ENCODE data around the gene MIS18A. TPM values are rescaled to one million over a fixed set of nuclear protein-coding genes. Genes with fewer than 3 reads are reported as not detected.

MIS18A gene
- total and polyA plus RNA-seq, 10 donors: 4.2 to 10.0 (median 6.9) TPM

DNA sequence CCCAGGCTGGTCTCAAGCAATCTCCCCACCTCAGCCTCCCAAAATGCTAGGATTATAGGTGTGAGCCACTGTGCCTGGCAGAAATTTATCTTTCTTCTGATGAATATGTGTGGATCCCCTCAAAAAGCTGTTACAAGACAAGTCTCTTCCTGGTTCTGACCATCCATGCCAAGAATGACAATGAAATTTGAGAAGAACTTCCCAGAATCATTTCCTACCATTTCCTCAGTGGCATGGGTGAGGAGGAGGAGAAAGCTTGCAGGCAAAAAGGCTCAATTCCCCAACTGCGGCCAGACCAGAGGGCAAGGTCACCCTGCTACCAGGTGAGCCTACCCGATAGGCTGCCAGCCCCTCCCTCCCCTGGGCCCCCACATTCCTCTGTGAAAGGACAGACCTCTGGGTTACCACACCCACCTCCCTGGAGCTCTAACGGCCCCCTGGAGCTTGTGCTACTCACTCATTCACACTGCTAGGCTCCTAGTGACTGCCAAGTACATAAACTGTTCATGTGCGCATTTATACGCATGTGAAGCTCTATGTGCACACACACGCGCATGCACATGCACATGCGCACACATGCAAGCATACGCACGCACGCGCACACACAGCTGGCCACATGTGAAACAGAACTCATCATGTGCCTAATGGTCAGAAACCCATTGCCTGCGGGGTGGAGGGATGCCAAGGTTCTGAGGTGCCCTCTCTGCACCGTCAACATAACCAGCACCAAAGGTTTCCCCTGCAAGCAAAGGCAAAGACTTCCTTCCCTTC lies 36.8 kb upstream of the MIS18A start:
- TF ChIP-seq POLR2AphosphoS5 (IDR thresholded peaks at IDR 0.05): no peak
- TF ChIP-seq, protein P1, sequence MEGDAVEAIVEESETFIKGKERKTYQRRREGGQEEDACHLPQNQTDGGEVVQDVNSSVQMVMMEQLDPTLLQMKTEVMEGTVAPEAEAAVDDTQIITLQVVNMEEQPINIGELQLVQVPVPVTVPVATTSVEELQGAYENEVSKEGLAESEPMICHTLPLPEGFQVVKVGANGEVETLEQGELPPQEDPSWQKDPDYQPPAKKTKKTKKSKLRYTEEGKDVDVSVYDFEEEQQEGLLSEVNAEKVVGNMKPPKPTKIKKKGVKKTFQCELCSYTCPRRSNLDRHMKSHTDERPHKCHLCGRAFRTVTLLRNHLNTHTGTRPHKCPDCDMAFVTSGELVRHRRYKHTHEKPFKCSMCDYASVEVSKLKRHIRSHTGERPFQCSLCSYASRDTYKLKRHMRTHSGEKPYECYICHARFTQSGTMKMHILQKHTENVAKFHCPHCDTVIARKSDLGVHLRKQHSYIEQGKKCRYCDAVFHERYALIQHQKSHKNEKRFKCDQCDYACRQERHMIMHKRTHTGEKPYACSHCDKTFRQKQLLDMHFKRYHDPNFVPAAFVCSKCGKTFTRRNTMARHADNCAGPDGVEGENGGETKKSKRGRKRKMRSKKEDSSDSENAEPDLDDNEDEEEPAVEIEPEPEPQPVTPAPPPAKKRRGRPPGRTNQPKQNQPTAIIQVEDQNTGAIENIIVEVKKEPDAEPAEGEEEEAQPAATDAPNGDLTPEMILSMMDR (IDR thresholded peaks at IDR 0.05 in 8 of 11, conservative IDR thresholded peaks at IDR 0.05 in 3 of 11): no peak
- no peak for TF ChIP-seq POLR2A (IDR thresholded peaks at IDR 0.05)
- H3K36me3 ChIP-seq: peaks cover 0 to 100% (median 73%) of the 10 kb centered on the region in 6 donors
- intact Hi-C loops (cut with DNase I; ENCODE audit: low total_unique reads): no loop called here
- 90 to 95% (median 92%) methylated on average over 14 of the region's 14 CpGs for WGBS, 5 donors
- H3K27ac ChIP-seq: no peak overlapping the region
- no peak overlapping the region for H3K4me3 ChIP-seq
- no peak for DNase-seq
- no peaks in the 10 kb centered on the region for H3K27me3 ChIP-seq (replicated peaks in 1 of 7)
- H3K4me1 ChIP-seq: no peaks in the 10 kb centered on the region
- H3K9me3 ChIP-seq: no peaks in the 10 kb centered on the region

DNA sequence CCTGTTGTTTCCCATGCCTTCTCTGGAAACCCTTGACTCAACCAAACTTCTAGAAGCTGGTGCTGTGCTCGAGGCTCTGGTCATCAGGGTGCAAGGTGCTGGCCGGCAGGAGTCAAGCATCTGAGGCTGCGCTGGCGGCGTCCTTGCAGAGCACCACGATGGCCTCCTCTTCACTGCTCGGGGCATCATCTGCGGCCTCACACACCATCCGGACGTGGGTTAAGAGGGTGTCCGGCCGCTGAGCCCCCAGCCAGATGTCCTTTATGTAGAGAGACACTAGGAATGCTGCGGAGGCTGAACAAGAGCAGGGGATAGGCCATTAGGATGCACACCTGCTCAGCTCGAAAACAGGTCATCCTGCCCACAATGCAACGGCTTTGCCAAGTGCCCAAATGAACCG lies 36.0 kb upstream of the MIS18A start:
- DNase-seq: no peak
- Histone ChIP-seq H3K36me3 (peaks cover 0 to 98% (median 65%) of the 10 kb centered on the region in 6 donors), H3K27ac (no peak overlapping the region), H3K4me3 (no peak overlapping the region), H3K4me1 (no peaks in the 10 kb centered on the region), H3K27me3 (replicated peaks in 1 of 7) (no peaks in the 10 kb centered on the region), H3K9me3 (no peaks in the 10 kb centered on the region)
- no peak for TF ChIP-seq POLR2AphosphoS5 (IDR thresholded peaks at IDR 0.05)
- TF ChIP-seq, protein P1 (IDR thresholded peaks at IDR 0.05 in 8 of 11, conservative IDR thresholded peaks at IDR 0.05 in 3 of 11): no peak
- TF ChIP-seq POLR2A (IDR thresholded peaks at IDR 0.05): no peak
- intact Hi-C loops (cut with DNase I; ENCODE audit: low total_unique reads): no loop called here
- 91 to 97% (median 95%) methylated on average over 8 to 16 of the region's 16 CpGs for WGBS, 5 donors

DNA sequence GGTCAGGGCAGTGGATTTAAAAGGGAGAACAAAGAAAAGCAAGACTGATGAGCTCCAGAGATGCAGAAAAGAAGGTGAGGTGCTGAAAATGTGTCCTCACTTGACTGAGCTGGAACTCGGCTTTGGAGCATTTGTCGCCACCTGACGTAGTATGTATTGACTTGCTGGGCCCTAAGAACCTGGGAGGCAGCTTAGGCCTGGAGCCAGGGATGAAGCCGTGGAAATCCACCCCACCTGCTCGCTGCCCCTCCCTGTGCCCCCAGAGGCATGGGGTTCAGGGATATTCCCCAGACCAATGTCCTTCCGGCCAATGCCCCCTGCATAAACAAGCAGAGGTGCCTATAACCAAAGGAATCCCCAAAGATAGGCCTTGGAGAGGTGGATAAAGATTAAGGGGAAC lies 34.1 kb upstream of the MIS18A start:
- Histone ChIP-seq H3K36me3 (peaks cover 0 to 97% (median 49%) of the 10 kb centered on the region in 6 donors), H3K4me3 (no peak overlapping the region), H3K4me1 (no peaks in the 10 kb centered on the region), H3K27me3 (replicated peaks in 1 of 7) (no peaks in the 10 kb centered on the region), H3K9me3 (no peaks in the 10 kb centered on the region), H3K27ac (no peak overlapping the region)
- TF ChIP-seq POLR2A (IDR thresholded peaks at IDR 0.05) (no peak), POLR2AphosphoS5 (IDR thresholded peaks at IDR 0.05) (no peak)
- TF ChIP-seq, protein P1 (IDR thresholded peaks at IDR 0.05 in 8 of 11, conservative IDR thresholded peaks at IDR 0.05 in 3 of 11): no peak
- DNase-seq: no peak
- intact Hi-C loops (cut with DNase I; ENCODE audit: low total_unique reads): no loop called here
- 94 to 97% (median 95%) methylated on average over 6 of the region's 6 CpGs for WGBS, 5 donors

DNA sequence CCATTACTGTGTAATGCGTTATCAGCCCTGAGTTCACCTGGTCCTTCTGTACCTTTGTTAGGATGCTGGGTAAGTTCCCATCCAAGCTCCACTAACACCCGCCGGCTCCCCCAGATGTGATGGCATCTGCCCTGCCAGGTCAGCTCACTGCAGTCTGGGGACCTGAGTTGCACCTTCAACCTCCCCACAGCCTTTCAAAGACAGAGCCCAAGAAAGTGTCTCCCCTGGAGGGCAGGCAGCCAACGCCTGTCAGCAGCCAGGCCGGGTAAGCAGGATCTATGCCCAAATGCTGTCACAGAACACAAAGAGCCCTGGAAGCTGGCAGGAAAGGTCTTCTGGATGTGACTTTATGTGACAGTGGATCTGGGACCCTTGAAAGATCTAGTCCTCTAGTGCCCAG lies 33.5 kb upstream of the MIS18A start:
- intact Hi-C loops (cut with DNase I; ENCODE audit: low total_unique reads): no loop called here
- no peaks in the 10 kb centered on the region for H3K27me3 ChIP-seq (replicated peaks in 1 of 7)
- peaks cover 0 to 95% (median 43%) of the 10 kb centered on the region in 6 donors for H3K36me3 ChIP-seq
- TF ChIP-seq POLR2A (IDR thresholded peaks at IDR 0.05) (no peak), POLR2AphosphoS5 (IDR thresholded peaks at IDR 0.05) (no peak)
- TF ChIP-seq, protein P1 (IDR thresholded peaks at IDR 0.05 in 8 of 11, conservative IDR thresholded peaks at IDR 0.05 in 3 of 11): no peak
- no peak overlapping the region for H3K4me3 ChIP-seq
- H3K27ac ChIP-seq: no peak overlapping the region
- no peaks in the 10 kb centered on the region for H3K4me1 ChIP-seq
- DNase-seq: no peak
- no peaks in the 10 kb centered on the region for H3K9me3 ChIP-seq
- WGBS, 5 donors: 92 to 100% (median 95%) methylated on average over 5 of the region's 5 CpGs

Data from spleen (tissue), 11 donors.